Transverse colon (tissue), 3 donors: Measurements from ENCODE around the gene ZBTB4.

Experiments used
- POLR2A ChIP-seq: fragments of 450-650 bp; IDR thresholded peaks from one replicate; pipeline ENCODE4 v1.6.1; 2016; ENCODE audit warnings: antibody characterized with exemption, mild to moderate bottlenecking, moderate library complexity
- TF ChIP-seq, protein P1 (sequence below), 5 experiments: fragments of 200-600 bp in 3 of 5; fragments of 450-650 bp in 2 of 5; sonication (generic) in 3 of 5; IDR thresholded peaks; 1 replicate in 2 of 5; 2 replicates in 3 of 5; pipeline ENCODE4 v1.5.1; 2016 to 2017; ENCODE audit warnings: antibody characterized with exemption in 5 of 5, inconsistent platforms in 3 of 5, mild to moderate bottlenecking in 2 of 5, moderate library complexity in 1 of 5

DNA sequence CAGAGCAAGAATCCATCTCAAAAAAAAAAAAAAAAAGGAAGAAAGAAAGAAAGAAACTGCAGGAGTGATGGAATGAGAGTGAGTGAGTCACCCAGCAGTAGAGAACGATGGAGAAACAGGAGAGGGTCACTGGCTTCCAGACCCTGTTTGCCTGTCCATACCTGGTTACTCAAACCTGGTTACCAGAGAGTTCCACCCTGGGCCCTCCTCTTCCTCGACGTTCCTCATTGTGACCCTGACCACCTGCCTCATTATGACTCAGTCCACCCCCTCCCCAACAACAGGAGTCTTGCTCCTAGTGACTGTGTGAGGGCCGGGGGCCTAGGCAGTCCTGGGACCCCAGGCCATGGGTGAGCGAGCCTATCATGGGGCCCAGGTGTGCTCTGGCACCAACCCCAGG lies 50.9 kb downstream of the ZBTB4 start, which contains the start of gene SPEM3:
- TF ChIP-seq, protein P1, sequence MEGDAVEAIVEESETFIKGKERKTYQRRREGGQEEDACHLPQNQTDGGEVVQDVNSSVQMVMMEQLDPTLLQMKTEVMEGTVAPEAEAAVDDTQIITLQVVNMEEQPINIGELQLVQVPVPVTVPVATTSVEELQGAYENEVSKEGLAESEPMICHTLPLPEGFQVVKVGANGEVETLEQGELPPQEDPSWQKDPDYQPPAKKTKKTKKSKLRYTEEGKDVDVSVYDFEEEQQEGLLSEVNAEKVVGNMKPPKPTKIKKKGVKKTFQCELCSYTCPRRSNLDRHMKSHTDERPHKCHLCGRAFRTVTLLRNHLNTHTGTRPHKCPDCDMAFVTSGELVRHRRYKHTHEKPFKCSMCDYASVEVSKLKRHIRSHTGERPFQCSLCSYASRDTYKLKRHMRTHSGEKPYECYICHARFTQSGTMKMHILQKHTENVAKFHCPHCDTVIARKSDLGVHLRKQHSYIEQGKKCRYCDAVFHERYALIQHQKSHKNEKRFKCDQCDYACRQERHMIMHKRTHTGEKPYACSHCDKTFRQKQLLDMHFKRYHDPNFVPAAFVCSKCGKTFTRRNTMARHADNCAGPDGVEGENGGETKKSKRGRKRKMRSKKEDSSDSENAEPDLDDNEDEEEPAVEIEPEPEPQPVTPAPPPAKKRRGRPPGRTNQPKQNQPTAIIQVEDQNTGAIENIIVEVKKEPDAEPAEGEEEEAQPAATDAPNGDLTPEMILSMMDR (IDR thresholded peaks at IDR 0.05) = no peak
- no peak for TF ChIP-seq POLR2A
